ENCODE data around the gene C16orf74.

The C16orf74 gene

DNA sequence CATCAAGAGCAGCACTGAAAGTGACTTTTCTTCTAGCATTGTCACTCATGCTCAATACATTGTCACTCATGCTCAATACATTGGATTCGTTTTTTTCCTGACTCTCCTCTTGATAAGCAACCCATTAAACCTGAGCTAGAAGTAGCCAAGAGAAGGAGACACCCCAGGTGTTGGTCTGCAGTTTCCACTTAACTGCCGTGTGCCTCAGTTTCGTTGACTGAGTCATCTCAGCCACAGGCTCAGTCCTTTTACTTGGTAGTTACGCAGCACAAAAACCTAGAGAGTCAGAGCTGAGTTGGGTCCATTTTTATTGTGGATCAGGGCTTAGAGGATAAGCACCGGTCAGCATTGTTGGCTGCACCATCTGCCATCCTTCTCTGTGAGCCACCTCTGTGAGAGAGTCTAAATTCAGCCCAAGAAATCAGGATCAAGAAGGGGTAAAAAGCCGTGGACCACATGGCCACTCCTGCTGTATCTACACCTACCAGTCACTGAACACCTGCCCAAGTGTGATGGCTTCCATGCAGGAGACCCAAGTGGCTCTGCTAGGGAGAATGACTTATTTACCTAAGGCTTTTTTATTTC lies 73.4 kb downstream of the C16orf74 start:
- no peak for DNase-seq (ENCODE audit: low read depth in 1 of 2, low spot score in 1 of 2)
- no peak for TF ChIP-seq JUND (IDR thresholded peaks at IDR 0.05; ENCODE audit: low read depth)
- in situ Hi-C loops (cut with HindIII; ENCODE audit: low pct_unique_long_range_greater_than_20kb, low sequenced_read_pairs): no loop called here

DNA sequence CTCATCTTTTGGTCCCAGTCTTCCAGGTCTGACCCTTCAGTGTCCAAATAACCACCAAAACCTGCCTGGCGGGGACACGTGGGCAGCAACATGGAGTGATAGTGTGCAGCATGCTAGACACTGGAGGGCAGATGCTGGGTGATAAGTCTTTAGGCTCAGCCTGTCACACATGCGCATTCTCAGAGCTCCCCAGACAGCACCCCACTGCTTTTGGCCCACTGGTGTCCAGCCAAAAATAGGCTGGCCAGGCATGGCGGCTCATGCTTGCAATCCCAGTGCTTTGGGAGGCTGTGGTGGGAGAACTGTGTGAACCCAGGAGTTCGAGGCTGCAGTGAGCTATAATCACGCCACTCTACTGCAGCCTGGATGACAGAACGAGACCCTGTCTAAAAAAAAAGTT lies 74.4 kb downstream of the C16orf74 start:
- in situ Hi-C loops (cut with HindIII; ENCODE audit: low pct_unique_long_range_greater_than_20kb, low sequenced_read_pairs): no loop called here
- no peak for DNase-seq (ENCODE audit: low read depth in 1 of 2, low spot score in 1 of 2)
- TF ChIP-seq JUND (IDR thresholded peaks at IDR 0.05; ENCODE audit: low read depth): no peak

DNA sequence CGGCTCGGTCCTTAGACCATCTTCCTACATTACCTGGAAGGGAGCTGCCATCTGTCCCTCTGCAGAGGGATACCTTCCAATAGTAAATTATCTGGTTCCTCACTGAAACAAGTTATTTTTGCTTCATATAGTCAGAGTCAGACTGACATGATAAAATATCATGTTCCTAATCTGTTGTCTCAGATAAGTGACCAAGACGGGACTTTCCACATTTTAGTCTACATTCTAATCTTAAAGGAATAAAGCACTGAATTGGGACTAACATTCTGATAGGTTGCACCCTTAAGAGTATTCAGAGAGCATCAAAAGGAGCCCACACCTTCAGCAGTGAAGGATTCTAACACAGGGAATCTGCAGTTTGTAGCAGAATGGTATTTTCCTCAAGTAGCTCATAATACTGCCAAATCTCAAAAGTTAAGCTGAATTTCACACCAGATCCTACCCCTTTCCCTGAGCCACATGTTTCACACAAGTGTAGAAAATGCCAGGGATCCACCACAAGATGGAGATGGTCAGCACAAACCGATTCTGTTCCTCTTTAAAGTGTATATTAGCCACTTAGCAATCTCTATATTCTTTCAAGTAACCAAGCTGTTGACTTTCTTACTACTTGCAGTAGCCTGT lies 75.5 kb downstream of the C16orf74 start:
- TF ChIP-seq JUND (IDR thresholded peaks at IDR 0.05; ENCODE audit: low read depth): no peak
- DNase-seq (ENCODE audit: low read depth in 1 of 2, low spot score in 1 of 2): peak; percentile 85 to 86
- in situ Hi-C loops (cut with HindIII; ENCODE audit: low pct_unique_long_range_greater_than_20kb, low sequenced_read_pairs): no loop called here

DNA sequence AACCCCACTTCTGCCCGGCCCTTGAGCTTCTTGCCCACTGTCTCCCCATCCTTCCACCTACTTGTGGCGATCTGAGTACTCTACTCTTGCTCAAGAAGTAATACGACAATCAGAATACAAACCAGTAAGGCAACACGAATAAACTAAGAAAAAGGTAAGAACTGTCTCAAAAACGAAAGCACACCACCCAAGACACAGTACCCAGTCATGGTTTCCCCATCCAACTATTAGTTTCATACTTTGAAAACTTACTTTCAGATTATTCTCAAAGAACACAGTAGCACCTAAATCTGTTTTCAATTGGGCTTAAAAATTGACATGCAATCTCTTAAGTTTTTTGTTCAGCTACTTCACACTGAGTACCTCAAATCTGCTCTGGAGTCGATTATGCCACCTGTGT lies 76.1 kb downstream of the C16orf74 start:
- TF ChIP-seq JUND (IDR thresholded peaks at IDR 0.05; ENCODE audit: low read depth): no peak
- in situ Hi-C loops (cut with HindIII; ENCODE audit: low pct_unique_long_range_greater_than_20kb, low sequenced_read_pairs): no loop called here
- no peak for DNase-seq (ENCODE audit: low read depth in 1 of 2, low spot score in 1 of 2)

DNA sequence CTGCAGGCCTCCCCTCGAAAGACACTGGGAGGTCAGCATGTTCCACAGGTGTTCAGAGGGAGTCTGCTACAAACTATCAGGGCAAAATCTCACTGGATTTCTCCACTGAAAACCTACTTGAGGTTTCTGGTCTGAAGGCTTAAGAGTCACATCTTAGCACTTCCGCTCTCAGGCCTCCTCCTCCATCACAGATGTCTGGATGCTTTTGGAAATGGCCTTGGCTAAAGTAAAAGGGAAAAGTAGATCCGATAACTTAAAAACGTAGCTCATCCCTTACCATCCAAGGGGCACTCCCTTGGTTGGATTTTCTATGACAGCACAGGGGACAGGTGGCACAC lies 76.5 kb downstream of the C16orf74 start:
- no peak for DNase-seq (ENCODE audit: low read depth in 1 of 2, low spot score in 1 of 2)
- TF ChIP-seq JUND (IDR thresholded peaks at IDR 0.05; ENCODE audit: low read depth): no peak
- in situ Hi-C loops (cut with HindIII; ENCODE audit: low pct_unique_long_range_greater_than_20kb, low sequenced_read_pairs): no loop called here

DNA sequence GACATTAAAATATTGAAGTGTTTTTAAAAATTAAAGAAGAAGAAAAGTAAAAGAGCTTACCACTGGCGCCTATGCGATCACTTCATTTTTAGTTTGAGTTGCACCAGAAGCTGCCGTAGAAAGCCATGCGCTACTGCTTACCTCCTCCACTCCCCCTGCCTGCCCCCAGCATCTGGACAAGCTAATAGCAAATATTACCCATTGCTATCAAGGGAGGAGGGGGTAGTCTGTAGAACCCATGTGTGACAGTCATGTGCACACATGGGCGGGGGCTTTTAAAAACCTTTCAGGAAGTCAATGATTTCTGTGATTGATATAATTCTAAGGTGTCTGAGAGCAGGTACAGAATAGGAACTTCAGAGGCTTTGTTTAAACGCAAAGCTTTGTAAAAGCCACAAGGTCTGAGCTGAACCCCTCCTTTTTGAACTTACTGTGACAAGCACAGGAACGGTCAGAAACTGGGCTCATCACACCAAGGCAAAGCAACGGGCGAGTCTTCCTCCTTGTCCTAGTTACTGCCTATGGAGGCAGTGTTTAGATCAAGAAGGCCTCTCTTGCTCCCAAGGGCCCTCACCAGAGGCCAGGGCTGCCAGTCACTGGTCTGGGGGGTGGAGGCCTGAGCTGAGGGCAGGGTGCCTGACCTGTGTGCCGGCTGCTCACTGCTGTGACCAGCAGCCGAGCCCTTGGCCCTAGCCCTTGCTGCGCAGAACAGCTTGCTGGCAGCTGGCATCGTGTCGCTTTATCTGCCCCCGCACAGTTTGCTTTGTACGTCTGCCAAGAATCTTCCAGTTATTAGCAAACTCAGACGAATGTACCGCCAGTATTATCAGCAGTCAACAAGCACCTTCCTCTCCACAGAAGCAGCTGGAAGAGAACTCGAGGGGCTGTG lies 77.1 kb downstream of the C16orf74 start:
- DNase-seq (ENCODE audit: low read depth in 1 of 2, low spot score in 1 of 2): peak in 1 of 2 experiments; percentile 67
- no peak for TF ChIP-seq JUND (IDR thresholded peaks at IDR 0.05; ENCODE audit: low read depth)
- in situ Hi-C loops (cut with HindIII; ENCODE audit: low pct_unique_long_range_greater_than_20kb, low sequenced_read_pairs): no loop called here

DNA sequence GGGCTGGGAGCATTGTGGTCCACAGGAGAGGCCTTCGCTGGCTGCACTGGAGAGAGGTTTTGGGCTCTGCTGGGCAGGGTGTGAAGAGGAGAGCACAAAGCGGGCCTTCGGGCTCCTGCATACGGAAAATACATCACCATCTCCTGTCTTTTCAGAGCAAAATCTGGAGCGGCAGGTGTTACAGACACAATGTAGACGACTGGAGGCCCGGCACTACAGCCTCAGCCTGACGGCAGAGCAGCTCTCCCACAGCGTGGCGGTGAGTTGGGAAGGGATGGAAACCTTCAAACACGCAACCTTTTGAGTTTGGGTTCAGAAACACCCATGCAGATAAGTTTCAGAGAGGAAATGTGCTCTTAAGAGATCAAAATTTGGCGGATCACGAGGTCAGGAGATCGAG lies 80.1 kb downstream of the C16orf74 start:
- no peak for DNase-seq (ENCODE audit: low read depth in 1 of 2, low spot score in 1 of 2)
- TF ChIP-seq JUND (IDR thresholded peaks at IDR 0.05; ENCODE audit: low read depth): no peak
- in situ Hi-C loops (cut with HindIII; ENCODE audit: low pct_unique_long_range_greater_than_20kb, low sequenced_read_pairs): no loop called here

DNA sequence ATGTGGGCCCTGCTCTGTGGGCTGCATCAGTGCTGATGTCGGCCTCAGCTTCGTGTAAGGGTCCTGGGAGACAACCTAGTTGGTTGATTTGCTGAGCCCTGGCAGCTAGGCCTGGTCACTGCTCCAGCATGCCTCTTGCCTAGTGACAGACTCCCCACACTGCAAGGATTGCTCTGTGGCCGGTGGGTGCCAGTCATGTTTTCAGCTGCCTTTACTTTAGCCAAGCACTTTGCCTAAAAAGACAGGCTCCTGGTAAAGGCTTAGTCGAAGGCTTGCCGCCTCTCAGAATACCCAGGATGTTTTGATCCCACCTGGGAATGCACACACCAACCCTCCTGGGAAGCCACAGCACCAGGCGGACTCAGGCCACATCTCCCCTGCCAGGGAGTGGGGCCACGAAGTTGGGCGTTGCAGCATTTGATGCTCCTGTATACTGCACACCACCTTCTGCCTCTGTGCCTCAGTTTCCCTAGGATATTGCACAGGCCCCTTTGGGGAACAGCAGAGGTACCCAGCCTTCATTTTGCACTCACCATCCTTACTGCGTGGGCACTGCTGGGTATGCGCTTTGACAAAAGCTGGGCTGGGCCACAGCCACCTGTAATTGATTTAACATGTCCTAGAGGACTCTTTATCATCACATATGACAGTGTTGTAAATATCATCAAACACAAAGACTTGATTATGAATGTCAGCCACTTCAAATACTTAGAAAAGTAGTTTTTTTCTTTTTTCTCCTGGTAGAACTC lies 82.0 kb downstream of the C16orf74 start:
- TF ChIP-seq JUND (IDR thresholded peaks at IDR 0.05; ENCODE audit: low read depth): no peak

DNA sequence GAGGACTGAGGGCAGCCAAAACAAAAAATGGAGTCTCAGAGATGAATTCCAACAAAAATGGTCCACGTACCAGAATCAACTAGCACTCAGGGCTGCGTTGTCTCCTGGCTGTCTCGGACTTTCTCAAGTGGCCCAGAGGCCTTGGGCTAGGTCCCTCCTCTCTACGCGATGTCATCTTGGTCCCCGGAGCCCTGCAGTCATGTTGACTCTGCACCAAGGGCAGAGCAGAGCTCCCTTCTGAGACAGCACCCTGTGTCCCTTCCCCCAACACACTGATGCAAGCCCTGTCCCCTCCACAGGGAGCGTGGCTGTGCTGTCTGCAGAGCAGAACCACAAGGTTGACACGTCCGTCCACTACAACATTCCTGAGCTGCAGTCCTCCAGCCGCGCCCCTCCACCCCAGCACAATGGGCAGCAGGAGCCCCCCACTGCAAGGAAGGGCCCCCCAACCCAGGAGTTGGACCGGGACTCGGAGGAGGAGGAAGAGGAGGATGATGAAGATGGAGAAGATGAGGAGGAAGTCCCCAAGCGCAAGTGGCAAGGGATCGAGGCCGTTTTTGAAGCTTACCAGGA lies 83.0 kb downstream of the C16orf74 start:
- no peak for TF ChIP-seq JUND (IDR thresholded peaks at IDR 0.05; ENCODE audit: low read depth)
- no peak for DNase-seq (ENCODE audit: low read depth in 1 of 2, low spot score in 1 of 2)
- in situ Hi-C loops (cut with HindIII; ENCODE audit: low pct_unique_long_range_greater_than_20kb, low sequenced_read_pairs): no loop called here

More for the DNA sequence above, 82.0 kb downstream of the C16orf74 start:
- no peak for DNase-seq (ENCODE audit: low read depth in 1 of 2, low spot score in 1 of 2)
- in situ Hi-C loops (cut with HindIII; ENCODE audit: low pct_unique_long_range_greater_than_20kb, low sequenced_read_pairs): no loop called here

DNA sequence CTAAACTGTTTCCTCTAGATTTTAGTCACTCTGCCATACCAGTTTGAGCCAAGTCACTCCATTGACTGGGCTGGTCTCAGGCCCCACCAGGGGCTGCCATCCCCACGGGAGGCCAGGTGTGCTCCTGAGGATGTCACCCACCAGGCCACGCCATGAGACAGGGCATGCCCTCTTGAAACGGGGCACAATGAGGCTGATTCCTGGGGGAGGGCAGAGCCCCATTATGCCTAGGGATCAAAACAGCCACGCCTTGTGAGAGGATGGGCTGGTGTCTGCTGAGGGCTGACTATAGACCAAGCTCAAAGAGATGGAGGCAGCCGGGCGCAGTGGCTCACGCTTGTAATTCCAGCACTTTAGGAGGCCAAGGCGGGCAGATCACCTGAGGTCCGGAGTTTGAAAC lies 83.6 kb downstream of the C16orf74 start:
- in situ Hi-C loops (cut with HindIII; ENCODE audit: low pct_unique_long_range_greater_than_20kb, low sequenced_read_pairs): no loop called here
- no peak for TF ChIP-seq JUND (IDR thresholded peaks at IDR 0.05; ENCODE audit: low read depth)
- DNase-seq (ENCODE audit: low read depth in 1 of 2, low spot score in 1 of 2): no peak

DNA sequence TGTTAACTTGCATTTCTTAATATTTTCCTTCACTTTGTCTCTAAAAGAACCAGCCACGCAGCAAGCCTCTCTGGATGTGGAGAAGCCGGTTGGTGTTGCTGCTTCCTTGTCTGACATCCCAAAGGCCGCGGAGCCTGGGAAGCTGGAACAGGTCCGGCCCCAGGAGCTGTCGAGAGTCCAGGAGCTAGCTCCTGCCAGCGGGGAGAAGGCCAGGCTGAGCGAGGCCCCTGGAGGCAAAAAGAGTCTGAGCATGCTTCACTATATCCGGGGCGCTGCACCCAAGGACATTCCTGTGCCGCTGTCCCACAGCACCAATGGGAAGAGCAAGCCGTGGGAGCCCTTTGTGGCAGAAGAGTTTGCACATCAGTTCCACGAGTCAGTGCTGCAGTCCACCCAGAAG lies 85.0 kb downstream of the C16orf74 start:
- TF ChIP-seq JUND (IDR thresholded peaks at IDR 0.05; ENCODE audit: low read depth): no peak
- no peak for DNase-seq (ENCODE audit: low read depth in 1 of 2, low spot score in 1 of 2)
- in situ Hi-C loops (cut with HindIII; ENCODE audit: low pct_unique_long_range_greater_than_20kb, low sequenced_read_pairs): no loop called here

DNA sequence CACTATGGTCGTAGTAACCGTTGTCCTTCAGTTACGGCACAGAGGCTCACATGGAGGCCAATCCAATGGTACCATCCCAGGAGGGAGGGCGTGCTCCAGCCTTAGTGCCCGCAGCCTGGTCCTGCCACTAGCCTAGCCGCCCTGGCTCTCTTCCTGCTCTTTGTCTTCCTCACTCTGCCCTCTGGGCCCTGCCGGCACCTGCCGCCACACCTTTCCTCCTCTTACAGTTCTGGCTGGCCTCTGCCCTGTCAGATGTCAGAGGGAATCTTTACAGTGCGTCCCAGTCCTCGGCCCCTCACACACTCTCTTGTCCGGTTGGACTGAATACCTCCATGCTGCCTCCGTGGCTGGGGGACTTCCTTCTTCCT lies 85.5 kb downstream of the C16orf74 start:
- no peak for TF ChIP-seq JUND (IDR thresholded peaks at IDR 0.05; ENCODE audit: low read depth)
- DNase-seq (ENCODE audit: low read depth in 1 of 2, low spot score in 1 of 2): no peak
- in situ Hi-C loops (cut with HindIII; ENCODE audit: low pct_unique_long_range_greater_than_20kb, low sequenced_read_pairs): no loop called here
